HepG2 (cell line): ENCODE results near the gene NECTIN2. TPM values are rescaled to one million over a fixed set of nuclear protein-coding genes. Genes with fewer than 3 reads are reported as not detected.

Experiments
- ELF1 ChIP-seq: sonication (generic); formaldehyde crosslinking; IDR thresholded peaks from 2 replicates; pipeline ENCODE4 v1.4.0; 2020; ENCODE audit warnings: missing genetic modification reagents
- JUND ChIP-seq: sonication (generic); formaldehyde crosslinking; IDR thresholded peaks from 2 replicates; pipeline ENCODE4 v1.8.0; 2022; ENCODE audit warnings: mild to moderate bottlenecking, missing genetic modification reagents
- NCOA2 ChIP-seq: sonication (generic); formaldehyde crosslinking; IDR thresholded peaks from 2 replicates; pipeline ENCODE4 v1.8.0; 2022; ENCODE audit warnings: inconsistent platforms
- NFKBIZ ChIP-seq: IDR thresholded peaks from 2 replicates; pipeline ENCODE4 v1.6.1; 2018; ENCODE audit warnings: missing genetic modification reagents, missing compliant biosample characterization
- NFYB ChIP-seq: sonication (generic); formaldehyde crosslinking; IDR thresholded peaks from 2 replicates; pipeline ENCODE4 v1.4.0; 2020; ENCODE audit warnings: missing genetic modification reagents
- REPIN1 ChIP-seq: sonication (generic); formaldehyde crosslinking; IDR thresholded peaks from 2 replicates; pipeline ENCODE4 v1.8.0; 2022; ENCODE audit warnings: missing genetic modification reagents, low read depth, mild to moderate bottlenecking, borderline replicate concordance
- SALL2 ChIP-seq: sonication (generic); formaldehyde crosslinking; IDR thresholded peaks from 2 replicates; pipeline ENCODE4 v1.8.1; 2023; ENCODE audit warnings: mild to moderate bottlenecking, missing genetic modification reagents, inconsistent platforms
- SMARCC2 ChIP-seq: fragments of 450-650 bp; IDR thresholded peaks from 2 replicates; pipeline ENCODE4 v1.6.1; 2017; ENCODE audit warnings: antibody characterized with exemption, mild to moderate bottlenecking
- SP5 ChIP-seq: IDR thresholded peaks from 2 replicates; pipeline ENCODE4 v1.6.1; 2016; ENCODE audit warnings: low read depth, borderline replicate concordance
- SRSF4 ChIP-seq: fragments of 200-400 bp; formaldehyde crosslinking; IDR thresholded peaks from one replicate; pipeline ENCODE4 v1.6.1; 2018; ENCODE audit warnings: mild to moderate bottlenecking, low read depth, low read length, moderate library complexity; ENCODE audit not compliant: poor library complexity, severe bottlenecking
- TGIF2 ChIP-seq: IDR thresholded peaks from 2 replicates; pipeline ENCODE4 v1.6.1; 2016; ENCODE audit warnings: control low read depth, missing compliant biosample characterization
- ZNF629 ChIP-seq: sonication (generic); formaldehyde crosslinking; conservative IDR thresholded peaks from 2 replicates; pipeline ENCODE4 v1.5.0; 2020; ENCODE audit warnings: missing genetic modification reagents
- polyA plus RNA-seq, 8 experiments: library from polyadenylated mRNA; depleted of rRNA in 3 of 8; stranded (reverse) in 7 of 8; unstranded in 1 of 8; fragments of >200 nt; fragmentation: Illumina TruSeq in 4 of 8; extraction: Trizol in 4 of 8; gene quantifications; 2 replicates each; pipeline versions ENCODE4 v1.2.1 to v1.2.3, GENCODE V29; 2011 to 2016; ENCODE audit warnings: low read depth in 4 of 8, missing spikeins in 1 of 8, mixed read lengths in 1 of 8; ENCODE audit not compliant: insufficient read depth in 1 of 8
- total RNA-seq, 5 experiments: library from RNA; depleted of rRNA; stranded (reverse); fragments of >200 nt; fragmentation: Illumina TruSeq; extraction: Trizol; gene quantifications; 2 replicates each; pipeline ENCODE4 v1.2.3, GENCODE V29; 2016; ENCODE audit warnings: low read depth in 1 of 5
- TF ChIP-seq, protein P1 (sequence below): sonication (generic); formaldehyde crosslinking; IDR thresholded peaks from 2 replicates; pipeline ENCODE4 v1.5.1; 2020; ENCODE audit warnings: mild to moderate bottlenecking, missing genetic modification reagents, moderate library complexity
- TF ChIP-seq, protein P2 (sequence below): sonication (generic); formaldehyde crosslinking; IDR thresholded peaks from 2 replicates; pipeline ENCODE4 v1.5.0; 2020; ENCODE audit warnings: mild to moderate bottlenecking, missing genetic modification reagents
- TF ChIP-seq, protein P3 (sequence below): sonication (generic); formaldehyde crosslinking; IDR thresholded peaks from 2 replicates; pipeline ENCODE4 v1.8.1; 2023; ENCODE audit warnings: mild to moderate bottlenecking, missing genetic modification reagents

NECTIN2 gene
- total and polyA plus RNA-seq, 2 of the 13 experiments (the other 11 are each of a cell fraction or from before 2014, with no cell fraction given), result 75.4 to 114 TPM

DNA sequence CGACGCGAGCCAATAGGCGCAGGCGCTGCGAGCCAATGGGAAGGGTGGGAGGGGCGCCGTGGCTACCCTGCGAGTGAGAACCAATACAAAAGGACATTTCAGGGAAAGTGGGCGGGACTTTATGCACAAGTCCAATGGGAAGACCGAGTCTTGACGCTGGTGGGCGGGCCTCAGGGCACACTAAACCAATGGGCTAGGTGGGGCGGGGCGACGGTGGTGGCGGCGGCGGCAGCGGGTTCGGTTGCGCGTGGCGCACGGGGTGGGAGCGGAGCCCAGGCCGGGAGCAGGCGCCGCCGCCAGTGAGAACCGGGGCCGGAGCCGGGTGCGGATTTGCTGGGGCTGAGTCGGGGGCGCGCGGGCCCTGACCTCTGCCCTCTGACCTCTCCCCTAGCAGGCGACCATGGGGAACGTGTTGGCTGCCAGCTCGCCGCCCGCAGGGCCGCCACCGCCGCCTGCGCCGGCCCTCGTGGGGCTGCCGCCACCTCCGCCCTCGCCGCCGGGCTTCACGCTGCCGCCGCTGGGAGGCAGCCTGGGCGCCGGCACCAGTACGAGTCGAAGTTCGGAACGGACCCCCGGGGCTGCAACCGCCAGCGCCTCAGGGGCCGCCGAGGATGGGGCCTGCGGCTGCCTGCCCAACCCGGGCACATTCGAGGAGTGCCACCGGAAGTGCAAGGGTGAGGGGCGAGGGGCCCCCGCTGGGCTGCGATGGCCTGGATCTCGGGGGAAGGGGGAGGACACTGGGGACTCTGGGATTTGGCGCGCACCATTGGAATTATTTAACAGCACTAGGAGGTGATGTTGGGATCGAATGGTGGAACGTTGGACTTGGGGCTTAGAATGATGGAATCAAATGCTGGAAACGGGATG is 45.2 kb downstream of the NECTIN2 start, which contains the start of gene TOMM40 (continued):
- TF ChIP-seq NCOA2 (CRISPR knock-in tag) (no peak), NFKBIZ (CRISPR knock-in tag) (no peak), SALL2 (peak; percentile 26; the same call in 1 of the 2 replicates), ELF1 (CRISPR knock-in tag) (0 out of 2 replicates have a peak, but pooled peaks have one; percentile 45), NFYB (CRISPR knock-in tag) (peak; percentile 86), ZNF629 (no peak), SRSF4 (no peak), TGIF2 (no peak), JUND (CRISPR knock-in tag) (no peak), REPIN1 (CRISPR knock-in tag) (no peak), SP5 (CRISPR knock-in tag) (peak; percentile 50), SMARCC2 (no peak)
- TF ChIP-seq, protein P1, sequence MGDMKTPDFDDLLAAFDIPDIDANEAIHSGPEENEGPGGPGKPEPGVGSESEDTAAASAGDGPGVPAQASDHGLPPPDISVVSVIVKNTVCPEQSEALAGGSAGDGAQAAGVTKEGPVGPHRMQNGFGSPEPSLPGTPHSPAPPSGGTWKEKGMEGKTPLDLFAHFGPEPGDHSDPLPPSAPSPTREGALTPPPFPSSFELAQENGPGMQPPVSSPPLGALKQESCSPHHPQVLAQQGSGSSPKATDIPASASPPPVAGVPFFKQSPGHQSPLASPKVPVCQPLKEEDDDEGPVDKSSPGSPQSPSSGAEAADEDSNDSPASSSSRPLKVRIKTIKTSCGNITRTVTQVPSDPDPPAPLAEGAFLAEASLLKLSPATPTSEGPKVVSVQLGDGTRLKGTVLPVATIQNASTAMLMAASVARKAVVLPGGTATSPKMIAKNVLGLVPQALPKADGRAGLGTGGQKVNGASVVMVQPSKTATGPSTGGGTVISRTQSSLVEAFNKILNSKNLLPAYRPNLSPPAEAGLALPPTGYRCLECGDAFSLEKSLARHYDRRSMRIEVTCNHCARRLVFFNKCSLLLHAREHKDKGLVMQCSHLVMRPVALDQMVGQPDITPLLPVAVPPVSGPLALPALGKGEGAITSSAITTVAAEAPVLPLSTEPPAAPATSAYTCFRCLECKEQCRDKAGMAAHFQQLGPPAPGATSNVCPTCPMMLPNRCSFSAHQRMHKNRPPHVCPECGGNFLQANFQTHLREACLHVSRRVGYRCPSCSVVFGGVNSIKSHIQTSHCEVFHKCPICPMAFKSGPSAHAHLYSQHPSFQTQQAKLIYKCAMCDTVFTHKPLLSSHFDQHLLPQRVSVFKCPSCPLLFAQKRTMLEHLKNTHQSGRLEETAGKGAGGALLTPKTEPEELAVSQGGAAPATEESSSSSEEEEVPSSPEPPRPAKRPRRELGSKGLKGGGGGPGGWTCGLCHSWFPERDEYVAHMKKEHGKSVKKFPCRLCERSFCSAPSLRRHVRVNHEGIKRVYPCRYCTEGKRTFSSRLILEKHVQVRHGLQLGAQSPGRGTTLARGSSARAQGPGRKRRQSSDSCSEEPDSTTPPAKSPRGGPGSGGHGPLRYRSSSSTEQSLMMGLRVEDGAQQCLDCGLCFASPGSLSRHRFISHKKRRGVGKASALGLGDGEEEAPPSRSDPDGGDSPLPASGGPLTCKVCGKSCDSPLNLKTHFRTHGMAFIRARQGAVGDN, result peak; percentile 60
- TF ChIP-seq, protein P2, sequence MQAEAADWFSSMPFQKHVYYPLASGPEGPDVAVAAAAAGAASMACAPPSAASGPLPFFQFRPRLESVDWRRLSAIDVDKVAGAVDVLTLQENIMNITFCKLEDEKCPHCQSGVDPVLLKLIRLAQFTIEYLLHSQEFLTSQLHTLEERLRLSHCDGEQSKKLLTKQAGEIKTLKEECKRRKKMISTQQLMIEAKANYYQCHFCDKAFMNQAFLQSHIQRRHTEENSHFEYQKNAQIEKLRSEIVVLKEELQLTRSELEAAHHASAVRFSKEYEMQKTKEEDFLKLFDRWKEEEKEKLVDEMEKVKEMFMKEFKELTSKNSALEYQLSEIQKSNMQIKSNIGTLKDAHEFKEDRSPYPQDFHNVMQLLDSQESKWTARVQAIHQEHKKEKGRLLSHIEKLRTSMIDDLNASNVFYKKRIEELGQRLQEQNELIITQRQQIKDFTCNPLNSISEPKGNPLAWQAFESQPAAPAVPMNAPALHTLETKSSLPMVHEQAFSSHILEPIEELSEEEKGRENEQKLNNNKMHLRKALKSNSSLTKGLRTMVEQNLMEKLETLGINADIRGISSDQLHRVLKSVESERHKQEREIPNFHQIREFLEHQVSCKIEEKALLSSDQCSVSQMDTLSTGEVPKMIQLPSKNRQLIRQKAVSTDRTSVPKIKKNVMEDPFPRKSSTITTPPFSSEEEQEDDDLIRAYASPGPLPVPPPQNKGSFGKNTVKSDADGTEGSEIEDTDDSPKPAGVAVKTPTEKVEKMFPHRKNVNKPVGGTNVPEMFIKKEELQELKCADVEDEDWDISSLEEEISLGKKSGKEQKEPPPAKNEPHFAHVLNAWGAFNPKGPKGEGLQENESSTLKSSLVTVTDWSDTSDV (CRISPR knock-in tag), result no peak
- TF ChIP-seq, protein P3, sequence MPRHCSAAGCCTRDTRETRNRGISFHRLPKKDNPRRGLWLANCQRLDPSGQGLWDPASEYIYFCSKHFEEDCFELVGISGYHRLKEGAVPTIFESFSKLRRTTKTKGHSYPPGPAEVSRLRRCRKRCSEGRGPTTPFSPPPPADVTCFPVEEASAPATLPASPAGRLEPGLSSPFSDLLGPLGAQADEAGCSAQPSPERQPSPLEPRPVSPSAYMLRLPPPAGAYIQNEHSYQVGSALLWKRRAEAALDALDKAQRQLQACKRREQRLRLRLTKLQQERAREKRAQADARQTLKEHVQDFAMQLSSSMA, result no peak
